SU-DHL-6 (cell line): ENCODE measurements around the gene TRIP10.

ENCODE experiments used
- H2AFZ ChIP-seq: fragments of 200-600 bp; sonication (generic); 2 replicates; pipeline ENCODE4 v1.6.1; 2014; ENCODE audit warnings: low read depth, mild to moderate bottlenecking, moderate library complexity, mixed read lengths, antibody characterized with exemption, low read length; ENCODE audit not compliant: severe bottlenecking
- H3F3A ChIP-seq: fragments of 200-600 bp; shearing (Covaris generic); 2 replicates; pipeline ENCODE4 v1.6.0; 2016; ENCODE audit warnings: antibody characterized with exemption, mild to moderate bottlenecking; ENCODE audit not compliant: insufficient read depth
- H3K27ac ChIP-seq: fragments of 200-600 bp; sonication (generic); 2 replicates; pipeline ENCODE4 v1.5.1; 2016; ENCODE audit warnings: low read depth, mild to moderate bottlenecking, low read length, moderate library complexity, mixed read lengths
- H3K27me3 ChIP-seq: fragments of 200-600 bp; sonication (generic), shearing (Covaris generic); 2 replicates; pipeline ENCODE4 v1.6.0; 2014; ENCODE audit warnings: mild to moderate bottlenecking, low read length
- H3K36me3 ChIP-seq: fragments of 200-600 bp; sonication (generic); 2 replicates; pipeline ENCODE4 v1.6.1; 2014; ENCODE audit warnings: mild to moderate bottlenecking, low read length, mixed read lengths
- H3K4me2 ChIP-seq: fragments of 300-600, 200-600 bp; shearing (Covaris generic), sonication (generic); 2 replicates; pipeline ENCODE4 v1.6.0; 2014; ENCODE audit warnings: low read length, low read depth, mild to moderate bottlenecking; ENCODE audit not compliant: poor library complexity, severe bottlenecking
- H3K4me3 ChIP-seq: fragments of 200-600 bp; sonication (generic); 2 replicates; pipeline ENCODE4 v1.5.1; 2014; ENCODE audit warnings: antibody characterized with exemption, low read length, mild to moderate bottlenecking, mixed read lengths; ENCODE audit not compliant: insufficient read depth, poor library complexity, severe bottlenecking
- H3K79me2 ChIP-seq: fragments of 200-600 bp; sonication (generic); 2 replicates; pipeline ENCODE4 v1.6.1; 2014; ENCODE audit warnings: mild to moderate bottlenecking, low read length, moderate library complexity; ENCODE audit not compliant: insufficient read depth
- H3K9ac ChIP-seq: fragments of 200-600 bp; sonication (generic); 2 replicates; pipeline ENCODE4 v1.7.0; 2014; ENCODE audit warnings: mild to moderate bottlenecking, low read length
- H3K9me2 ChIP-seq: fragments of 200-600 bp; sonication (generic); replicated peaks from 2 replicates; pipeline ENCODE4 v1.6.1; 2014; ENCODE audit warnings: low read length; ENCODE audit not compliant: insufficient read depth
- H3K9me3 ChIP-seq: fragments of 200-600 bp; sonication (generic); 2 replicates; pipeline ENCODE4 v1.6.1; 2014; ENCODE audit warnings: low read length, mixed read lengths; ENCODE audit not compliant: insufficient read depth
- H4K20me1 ChIP-seq: fragments of 200-600 bp; sonication (generic); 2 replicates; pipeline ENCODE4 v1.6.1; 2014; ENCODE audit warnings: low read depth, mild to moderate bottlenecking, antibody characterized with exemption, low read length, moderate library complexity, mixed read lengths
- EZH2phosphoT487 ChIP-seq: fragments of 200-600 bp; sonication (generic), shearing (Covaris generic); conservative IDR thresholded peaks from 2 replicates; pipeline ENCODE4 v1.6.1; 2018; ENCODE audit warnings: mild to moderate bottlenecking, antibody characterized with exemption, low read length, moderate library complexity, mixed read lengths
- TF ChIP-seq, protein P1 (sequence below): fragments of 200-600 bp; sonication (generic); IDR thresholded peaks from one replicate; pipeline ENCODE4 v1.5.1; 2017; ENCODE audit warnings: antibody characterized with exemption, mild to moderate bottlenecking, low read length, moderate library complexity; ENCODE audit not compliant: insufficient read depth, poor library complexity, severe bottlenecking

Gene TRIP10

DNA sequence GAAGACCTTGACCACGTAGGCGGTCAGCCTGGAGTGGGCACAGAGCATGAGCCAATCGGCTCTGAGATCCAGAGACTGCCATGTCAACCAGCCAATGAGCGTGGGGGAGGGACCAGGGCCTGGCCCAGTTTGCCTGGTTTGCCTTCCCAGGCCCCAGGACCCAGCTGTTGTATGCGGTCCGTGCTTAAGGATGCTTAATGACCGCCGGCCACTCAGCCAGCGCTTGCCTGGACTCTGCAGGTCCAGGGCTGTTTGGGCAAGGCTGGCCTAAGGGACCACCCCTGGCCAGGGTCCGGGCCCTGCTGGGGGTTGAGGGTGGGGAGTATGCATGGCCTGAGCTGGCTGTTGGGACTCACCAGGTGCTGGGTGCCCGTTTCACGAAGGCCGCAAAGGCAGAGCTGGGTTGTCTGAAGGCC lies 46.4 kb upstream of the TRIP10 start:
- no peak overlapping the region for H3K4me2 ChIP-seq
- H3K4me3 ChIP-seq: no peak overlapping the region
- H3K79me2 ChIP-seq: no peaks in the 10 kb centered on the region
- H3K36me3 ChIP-seq: no peaks in the 10 kb centered on the region
- no peaks in the 10 kb centered on the region for H4K20me1 ChIP-seq
- no peak overlapping the region for H2AFZ ChIP-seq
- H3K9ac ChIP-seq: no peak overlapping the region
- H3K27me3 ChIP-seq: no peaks in the 10 kb centered on the region
- no peak for TF ChIP-seq EZH2phosphoT487
- TF ChIP-seq, protein P1, sequence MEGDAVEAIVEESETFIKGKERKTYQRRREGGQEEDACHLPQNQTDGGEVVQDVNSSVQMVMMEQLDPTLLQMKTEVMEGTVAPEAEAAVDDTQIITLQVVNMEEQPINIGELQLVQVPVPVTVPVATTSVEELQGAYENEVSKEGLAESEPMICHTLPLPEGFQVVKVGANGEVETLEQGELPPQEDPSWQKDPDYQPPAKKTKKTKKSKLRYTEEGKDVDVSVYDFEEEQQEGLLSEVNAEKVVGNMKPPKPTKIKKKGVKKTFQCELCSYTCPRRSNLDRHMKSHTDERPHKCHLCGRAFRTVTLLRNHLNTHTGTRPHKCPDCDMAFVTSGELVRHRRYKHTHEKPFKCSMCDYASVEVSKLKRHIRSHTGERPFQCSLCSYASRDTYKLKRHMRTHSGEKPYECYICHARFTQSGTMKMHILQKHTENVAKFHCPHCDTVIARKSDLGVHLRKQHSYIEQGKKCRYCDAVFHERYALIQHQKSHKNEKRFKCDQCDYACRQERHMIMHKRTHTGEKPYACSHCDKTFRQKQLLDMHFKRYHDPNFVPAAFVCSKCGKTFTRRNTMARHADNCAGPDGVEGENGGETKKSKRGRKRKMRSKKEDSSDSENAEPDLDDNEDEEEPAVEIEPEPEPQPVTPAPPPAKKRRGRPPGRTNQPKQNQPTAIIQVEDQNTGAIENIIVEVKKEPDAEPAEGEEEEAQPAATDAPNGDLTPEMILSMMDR: no peak
- no peaks in the 10 kb centered on the region for H3F3A ChIP-seq
- H3K9me2 ChIP-seq: no peaks in the 10 kb centered on the region
- H3K9me3 ChIP-seq: peaks cover 5% of the 10 kb centered on the region; the same call in 1 of the 2 replicates
- H3K27ac ChIP-seq: no peak overlapping the region

GRCh38 chr19:6693681-6694080 lies 45.8 kb upstream of the TRIP10 start:
- no peak for TF ChIP-seq EZH2phosphoT487
- TF ChIP-seq, protein P1: no peak
- no peaks in the 10 kb centered on the region for H4K20me1 ChIP-seq

GRCh38 chr19:6694147-6694815 lies 45.2 kb upstream of the TRIP10 start:
- H2AFZ ChIP-seq: no peak overlapping the region
- H3K9ac ChIP-seq: no peak overlapping the region
- no peaks in the 10 kb centered on the region for H3K79me2 ChIP-seq
- no peaks in the 10 kb centered on the region for H3K36me3 ChIP-seq
- no peak overlapping the region for H3K4me2 ChIP-seq
- no peaks in the 10 kb centered on the region for H3F3A ChIP-seq
- no peaks in the 10 kb centered on the region for H3K27me3 ChIP-seq
- H3K27ac ChIP-seq: no peak overlapping the region
- H4K20me1 ChIP-seq: no peaks in the 10 kb centered on the region
- TF ChIP-seq EZH2phosphoT487: no peak
- TF ChIP-seq, protein P1: no peak
- H3K9me2 ChIP-seq: no peaks in the 10 kb centered on the region
- H3K9me3 ChIP-seq: no peaks in the 10 kb centered on the region
- no peak overlapping the region for H3K4me3 ChIP-seq

More at GRCh38 chr19:6693681-6694080, 45.8 kb upstream of the TRIP10 start:
- Histone ChIP-seq H3K79me2 (no peaks in the 10 kb centered on the region), H3K9ac (no peak overlapping the region), H2AFZ (no peak overlapping the region), H3F3A (no peaks in the 10 kb centered on the region), H3K4me2 (no peak overlapping the region), H3K9me3 (peaks cover 4% of the 10 kb centered on the region; the same call in 1 of the 2 replicates), H3K36me3 (no peaks in the 10 kb centered on the region), H3K27ac (no peak overlapping the region), H3K9me2 (no peaks in the 10 kb centered on the region), H3K27me3 (no peaks in the 10 kb centered on the region), H3K4me3 (no peak overlapping the region)
